Measurements from ENCODE around the gene UPF3A.

UPF3A gene, protein sequence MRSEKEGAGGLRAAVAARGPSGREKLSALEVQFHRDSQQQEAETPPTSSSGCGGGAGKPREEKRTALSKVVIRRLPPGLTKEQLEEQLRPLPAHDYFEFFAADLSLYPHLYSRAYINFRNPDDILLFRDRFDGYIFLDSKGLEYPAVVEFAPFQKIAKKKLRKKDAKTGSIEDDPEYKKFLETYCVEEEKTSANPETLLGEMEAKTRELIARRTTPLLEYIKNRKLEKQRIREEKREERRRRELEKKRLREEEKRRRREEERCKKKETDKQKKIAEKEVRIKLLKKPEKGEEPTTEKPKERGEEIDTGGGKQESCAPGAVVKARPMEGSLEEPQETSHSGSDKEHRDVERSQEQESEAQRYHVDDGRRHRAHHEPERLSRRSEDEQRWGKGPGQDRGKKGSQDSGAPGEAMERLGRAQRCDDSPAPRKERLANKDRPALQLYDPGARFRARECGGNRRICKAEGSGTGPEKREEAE

GRCh38 chr13:114281351-114282040, at the start of gene UPF3A:
Gene UPF3A (plus strand): TSS chr13:114281601. CDS start chr13:114281640, 39 bp downstream.
- DNase-seq: peak; percentile 88

GRCh38 chr13:114231886-114232285, 49.5 kb upstream of the UPF3A start:
- no peak for DNase-seq

- DNase-seq: peak; percentile 32
These were observed 47.1 kb upstream of the UPF3A start for GRCh38 chr13:114234266-114234644.

GRCh38 chr13:114234645-114235421, 46.6 kb upstream of the UPF3A start, which contains the start of gene CDC16:
Gene CDC16 (plus strand): TSS chr13:114234897. CDS start chr13:114235085, 188 bp downstream.
- peak; percentile 96 for DNase-seq

DNA sequence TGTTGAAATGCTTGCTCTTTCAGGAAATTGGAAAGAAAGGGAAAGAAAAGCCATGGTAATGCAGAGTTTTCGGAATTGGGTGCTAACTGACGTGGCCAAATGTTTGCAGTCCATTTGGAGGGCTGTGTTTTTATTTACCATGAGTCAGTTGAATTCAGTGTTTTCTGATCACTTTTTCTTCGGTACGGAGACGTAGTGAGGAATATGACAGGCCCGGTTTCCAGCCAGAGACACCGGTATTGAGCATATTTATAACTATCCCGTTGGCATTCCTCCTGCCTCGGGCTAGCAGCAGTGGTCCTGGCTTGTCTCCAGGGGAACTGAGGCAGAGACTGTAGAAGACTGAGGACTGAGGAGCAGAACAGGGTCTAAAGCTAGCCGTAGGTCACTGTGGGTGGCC, 45.7 kb upstream of the UPF3A start:
- no peak for DNase-seq

GRCh38 chr13:114236227-114236626, 45.2 kb upstream of the UPF3A start:
- DNase-seq: no peak

DNA sequence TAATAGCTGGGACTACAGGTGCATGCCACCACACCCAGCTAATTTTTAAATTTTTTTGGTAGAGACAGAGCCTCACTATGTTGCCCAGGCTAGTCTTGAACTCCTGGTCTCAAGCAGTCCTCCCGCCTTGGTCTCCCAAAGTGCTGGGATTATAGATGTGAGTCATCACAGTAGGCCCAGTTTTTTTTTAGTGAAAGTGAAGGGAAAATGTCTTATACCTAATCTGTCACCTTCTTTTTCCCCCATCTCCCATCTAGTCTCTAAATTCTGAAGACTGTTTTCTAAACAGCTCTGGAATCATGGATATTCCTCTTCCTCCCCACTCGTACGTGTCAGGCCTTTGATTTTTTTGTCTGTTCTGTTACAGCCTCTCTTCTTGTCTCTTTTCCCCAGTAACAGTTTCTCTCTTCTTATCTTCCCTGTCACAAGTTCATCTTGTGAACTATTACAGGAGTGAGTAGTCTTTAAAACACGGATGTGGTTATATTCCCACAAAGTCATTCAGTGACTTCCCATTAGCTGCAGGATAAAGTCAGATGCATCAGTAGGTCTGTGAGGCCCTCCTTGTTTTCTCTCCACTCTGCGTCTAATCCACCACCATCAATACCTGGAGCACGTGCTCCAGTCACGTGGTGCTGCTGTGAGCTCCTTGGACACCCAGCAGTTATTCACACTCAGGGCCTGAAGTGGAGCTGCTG, 43.8 kb upstream of the UPF3A start:
- DNase-seq: peak; percentile 43

DNA sequence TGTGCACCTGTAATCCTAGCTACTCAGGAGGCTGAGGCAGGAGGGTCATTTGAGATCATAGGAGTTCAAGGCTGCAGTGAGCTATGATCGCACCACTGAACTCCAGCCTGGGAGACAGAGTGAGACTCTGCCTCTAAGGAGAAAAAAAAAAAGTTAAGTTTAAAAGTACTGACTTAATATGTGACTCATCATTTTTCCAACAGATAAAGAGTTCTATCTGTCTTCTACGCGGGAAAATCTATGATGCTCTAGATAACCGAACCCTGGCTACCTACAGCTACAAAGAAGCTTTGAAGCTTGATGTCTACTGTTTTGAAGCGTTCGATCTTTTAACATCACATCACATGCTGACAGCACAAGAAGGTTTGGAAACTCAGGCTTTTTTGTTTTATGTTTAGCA, 39.5 kb upstream of the UPF3A start:
- no peak for DNase-seq

DNA sequence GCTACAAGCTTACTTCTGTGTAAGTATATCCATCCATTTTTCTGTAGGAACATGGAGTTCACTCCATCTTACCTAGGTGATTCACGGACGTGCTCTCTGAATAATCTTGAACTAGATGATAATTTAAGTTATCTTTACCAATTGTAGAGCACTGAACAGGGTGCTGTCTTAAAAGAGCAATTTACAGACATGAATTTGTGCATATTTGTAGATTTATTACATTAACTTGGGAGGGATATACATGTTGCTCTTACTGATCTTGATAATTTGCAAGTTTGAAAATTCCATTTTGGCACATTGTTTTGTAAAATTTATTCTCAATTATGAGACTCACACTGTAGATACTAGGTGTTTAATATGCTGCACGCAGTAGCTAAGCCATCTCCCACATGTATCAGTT, 37.4 kb upstream of the UPF3A start:
- no peak for DNase-seq

DNA sequence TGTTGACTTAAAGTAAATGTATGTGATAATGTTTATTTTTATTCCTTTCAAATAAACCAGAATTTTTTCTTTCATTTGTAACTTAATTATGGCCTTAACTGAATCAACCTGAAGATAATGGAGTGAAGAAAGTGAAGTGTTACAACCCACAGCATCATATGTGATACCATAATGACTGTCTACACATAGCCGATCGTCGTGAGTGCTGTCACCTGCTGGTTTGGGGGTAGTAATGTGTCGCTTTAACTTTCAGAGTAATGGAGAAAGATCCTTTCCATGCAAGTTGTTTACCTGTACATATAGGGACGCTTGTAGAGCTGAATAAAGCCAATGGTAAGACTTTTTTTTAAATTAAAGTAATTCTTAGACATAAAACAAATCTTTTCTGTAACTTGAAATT, 36.8 kb upstream of the UPF3A start:
- DNase-seq: no peak

DNA sequence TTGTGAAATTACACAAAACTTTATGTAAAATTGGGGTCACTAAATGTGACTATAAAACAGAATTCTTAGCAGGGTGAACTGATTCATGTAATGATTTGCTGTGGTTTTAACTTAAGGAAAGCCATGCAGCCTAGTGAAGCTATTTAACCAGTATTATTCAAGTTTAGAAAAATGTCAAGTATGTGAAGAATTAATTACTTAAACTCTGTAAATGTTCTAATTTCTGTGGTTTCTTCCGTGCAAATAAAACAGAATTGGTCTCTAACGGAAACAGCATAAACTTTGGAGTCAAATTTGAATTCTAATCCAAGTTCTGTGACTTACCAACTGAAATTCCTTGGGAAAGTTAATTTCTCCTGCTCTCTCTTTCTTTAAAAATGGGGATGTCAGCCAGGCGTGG, 33.4 kb upstream of the UPF3A start:
- DNase-seq: no peak

GRCh38 chr13:114249077-114249476, 32.3 kb upstream of the UPF3A start:
- DNase-seq: no peak

GRCh38 chr13:114251639-114252440, 29.6 kb upstream of the UPF3A start:
- DNase-seq: peak; percentile 89

GRCh38 chr13:114256547-114256946, 24.9 kb upstream of the UPF3A start:
- no peak for DNase-seq

DNA sequence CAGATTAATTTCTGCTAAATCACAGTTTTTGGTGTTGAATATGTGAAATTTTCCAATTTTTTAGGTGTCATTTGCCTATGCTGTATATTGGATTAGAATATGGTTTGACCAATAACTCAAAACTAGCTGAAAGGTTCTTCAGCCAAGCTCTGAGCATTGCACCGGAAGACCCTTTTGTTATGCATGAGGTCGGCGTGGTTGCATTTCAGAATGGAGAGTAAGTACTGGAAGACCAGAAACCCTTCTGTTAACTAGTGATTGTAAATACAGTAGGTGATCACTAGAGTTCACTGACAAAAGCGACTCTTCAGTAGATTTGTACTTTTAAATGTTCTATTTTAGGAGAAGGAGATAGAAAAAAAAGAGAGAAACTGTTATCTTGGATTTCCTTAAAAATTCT, 24.4 kb upstream of the UPF3A start:
- no peak for DNase-seq

DNA sequence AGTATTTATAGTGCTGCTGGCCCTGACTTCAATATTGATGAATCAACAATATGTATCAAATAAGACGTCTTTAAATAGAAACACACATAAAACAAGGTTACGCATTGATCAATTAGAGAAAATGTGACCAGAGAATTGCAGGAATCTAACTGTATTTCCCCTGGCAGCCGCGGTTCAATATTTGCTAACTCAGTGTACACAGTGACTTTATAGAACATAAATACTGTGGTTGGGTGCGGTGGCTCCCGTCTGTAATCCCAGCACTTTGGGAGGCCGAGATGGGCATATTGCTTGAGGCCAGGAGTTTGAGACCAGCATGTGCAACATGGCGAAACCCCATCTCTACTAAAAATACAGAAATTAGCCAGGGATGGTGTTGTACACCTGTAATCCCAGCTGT, 22.8 kb upstream of the UPF3A start:
- DNase-seq: no peak

- DNase-seq: no peak
These were observed 22.0 kb upstream of the UPF3A start for GRCh38 chr13:114259374-114259773.

DNA sequence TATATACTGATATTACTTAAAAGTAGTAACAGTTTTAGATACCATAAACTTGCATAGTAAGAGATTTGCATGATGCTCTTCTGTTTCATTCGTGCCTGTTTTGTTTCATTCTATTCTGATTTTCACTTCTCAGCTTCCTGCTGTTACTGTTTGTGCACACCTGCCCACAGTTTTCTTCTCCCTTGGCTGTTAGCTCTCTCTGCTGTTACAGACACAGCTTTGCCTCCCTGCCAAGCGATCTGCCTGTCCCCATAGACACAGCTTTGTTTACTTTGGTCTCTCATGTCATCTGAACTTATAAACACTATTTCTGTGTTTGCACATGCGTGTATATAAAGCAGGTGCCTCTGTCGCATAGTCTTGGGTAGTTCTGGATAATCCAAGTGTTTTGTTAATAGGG, 21.4 kb upstream of the UPF3A start:
- no peak for DNase-seq

DNA sequence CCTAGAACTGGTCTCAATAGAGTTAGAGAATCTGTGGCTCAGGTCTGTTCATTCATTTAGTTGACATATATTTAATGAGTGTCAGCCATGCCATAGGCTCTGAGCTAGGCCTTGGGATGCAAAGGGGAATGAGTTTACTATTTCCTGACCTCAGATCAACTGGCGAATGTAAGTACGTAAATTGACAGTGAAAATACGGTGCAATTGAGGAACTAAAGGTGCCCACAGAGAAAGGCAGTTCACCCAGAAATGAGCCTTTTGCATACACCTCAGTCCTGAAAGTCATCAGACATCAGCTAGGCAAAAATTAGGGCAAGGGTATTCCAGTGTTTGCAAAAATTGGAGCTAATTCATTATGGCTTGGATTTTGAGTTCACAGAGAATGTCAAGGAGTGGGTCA, 20.6 kb upstream of the UPF3A start:
- no peak for DNase-seq

DNA sequence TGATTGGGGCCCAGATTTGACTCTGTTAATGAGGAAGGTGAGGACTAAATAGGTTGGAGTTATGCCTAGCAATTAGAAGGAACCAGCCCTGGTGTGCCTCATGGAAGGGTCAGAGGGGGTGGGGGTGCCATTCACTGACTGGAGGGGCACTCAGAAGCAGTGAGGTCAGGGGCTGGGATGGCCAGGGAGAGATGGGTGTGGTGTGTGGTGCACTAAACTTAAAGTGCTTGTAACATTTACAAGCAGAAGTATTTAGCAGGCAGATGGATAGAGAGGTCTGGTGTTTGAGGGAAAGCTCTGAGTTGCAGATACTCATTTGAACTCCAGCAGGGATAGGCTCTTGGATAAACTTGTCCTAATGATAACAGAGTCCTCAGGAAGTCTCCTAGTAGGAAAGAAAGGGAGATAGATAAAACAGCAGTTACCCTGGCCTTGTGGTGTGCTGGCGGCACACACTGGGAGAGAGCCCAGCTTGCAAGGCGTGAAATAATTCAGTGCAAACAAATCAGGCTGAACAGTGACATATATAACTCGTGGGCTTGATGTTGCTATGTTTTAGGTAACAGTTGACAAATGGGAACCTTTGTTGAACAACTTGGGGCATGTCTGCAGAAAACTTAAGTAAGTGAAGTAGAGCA, 20.0 kb upstream of the UPF3A start:
- DNase-seq: no peak

DNA sequence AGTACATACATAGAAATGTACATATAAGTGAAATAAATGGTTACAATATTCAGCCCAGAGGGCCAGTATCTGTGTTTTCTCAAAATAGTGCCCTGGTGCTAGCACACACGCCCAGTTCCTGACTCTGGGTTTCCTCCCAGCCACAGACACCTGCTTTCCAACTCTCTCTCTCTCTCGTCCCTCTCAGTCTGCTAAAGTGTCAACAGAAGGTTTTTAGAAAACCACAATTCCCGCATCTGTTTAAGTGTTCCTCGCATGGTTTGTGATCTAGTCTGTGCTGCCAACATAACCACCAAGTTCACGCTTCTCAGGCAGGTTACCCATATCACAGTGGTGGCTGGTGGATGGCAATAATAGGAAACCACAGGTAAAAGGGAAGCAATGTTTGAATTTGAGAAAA, 17.8 kb upstream of the UPF3A start:
- DNase-seq: no peak

Measured in hematopoietic multipotent progenitor cell treated with erythropoietin and hydrocortisone succinate and interleukin-3 and kit ligand, for 8 days (in vitro differentiated cells).